HG03565 (cell line): ENCODE measurements around the gene NPFF.

ENCODE experiments used
- ATAC-seq: cut with Tn5 transposase; IDR thresholded peaks from one replicate; pipeline ENCODE4 v1.9.1; 2021; ENCODE audit warnings: mild to moderate bottlenecking, moderate library complexity; ENCODE audit not compliant: unreplicated experiment

NPFF gene

GRCh38 chr12:53478865-53479264 lies 28.4 kb downstream of the NPFF start:
- ATAC-seq, result no peak

- ATAC-seq, result no peak
Measured at GRCh38 chr12:53476769-53477209, 30.5 kb downstream of the NPFF start.

GRCh38 chr12:53474819-53475218 lies 32.5 kb downstream of the NPFF start:
- ATAC-seq, result no peak

GRCh38 chr12:53474077-53474476 lies 33.2 kb downstream of the NPFF start:
- ATAC-seq, result no peak

GRCh38 chr12:53472056-53472582 lies 35.2 kb downstream of the NPFF start:
- no peak for ATAC-seq

GRCh38 chr12:53468282-53468681 lies 39.0 kb downstream of the NPFF start:
- ATAC-seq, result no peak

- no peak for ATAC-seq
Measured at GRCh38 chr12:53467880-53468279, 39.4 kb downstream of the NPFF start.

- no peak for ATAC-seq
Measured at GRCh38 chr12:53467082-53467481, 40.2 kb downstream of the NPFF start.

GRCh38 chr12:53466640-53467039 lies 40.6 kb downstream of the NPFF start:
- ATAC-seq, result no peak

- no peak for ATAC-seq
Measured at GRCh38 chr12:53465679-53466078, 41.6 kb downstream of the NPFF start.

GRCh38 chr12:53464685-53465418 lies 42.4 kb downstream of the NPFF start:
- no peak for ATAC-seq

- no peak for ATAC-seq
Measured at GRCh38 chr12:53463802-53464560, 43.3 kb downstream of the NPFF start.

GRCh38 chr12:53462935-53463334 lies 44.3 kb downstream of the NPFF start:
- ATAC-seq, result no peak

GRCh38 chr12:53461591-53461990 lies 45.7 kb downstream of the NPFF start:
- no peak for ATAC-seq

GRCh38 chr12:53461059-53461458 lies 46.2 kb downstream of the NPFF start:
- ATAC-seq, result no peak

GRCh38 chr12:53459097-53459496 lies 48.2 kb downstream of the NPFF start:
- no peak for ATAC-seq
